ENCODE measurements around the gene CPT2. TPM values are rescaled to one million over a fixed set of nuclear protein-coding genes. Genes with fewer than 3 reads are reported as not detected.

CPT2 gene
- total RNA-seq, 2 experiments from 2014 or later: 17.8 to 18.6 TPM

DNA sequence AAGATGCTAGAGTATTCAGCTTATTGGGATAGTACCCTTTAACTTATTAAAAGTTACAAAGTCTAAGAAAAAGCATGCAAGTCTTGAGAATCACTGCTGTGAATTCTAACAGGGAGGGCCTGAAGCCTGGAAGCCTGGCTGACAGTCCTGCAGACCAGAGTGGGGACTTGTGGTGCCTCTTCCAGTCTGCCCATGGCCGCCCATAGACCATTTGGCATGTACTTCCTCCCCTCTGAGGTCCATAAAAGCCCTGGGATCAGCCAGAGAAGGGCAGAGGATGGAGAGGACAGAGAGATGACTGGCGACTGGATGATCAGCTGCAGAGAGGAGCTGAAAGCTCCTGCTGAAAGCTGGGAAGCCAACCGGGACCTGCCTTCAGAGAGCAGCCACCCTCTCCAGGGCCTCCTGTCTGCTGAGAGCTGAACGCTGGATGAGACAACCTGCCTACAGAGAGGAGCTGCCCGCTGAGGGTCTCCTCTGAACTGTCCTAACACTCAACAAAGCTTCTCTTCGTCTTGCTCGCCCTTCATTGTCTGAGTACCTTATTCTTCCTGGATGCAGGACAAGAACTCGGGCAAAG, 41.7 kb upstream of the CPT2 start:
- no peak overlapping the region for H3K27ac Mint-ChIP-seq
- H3K36me3 Mint-ChIP-seq (ENCODE audit: low read depth): no peaks in the 10 kb centered on the region

DNA sequence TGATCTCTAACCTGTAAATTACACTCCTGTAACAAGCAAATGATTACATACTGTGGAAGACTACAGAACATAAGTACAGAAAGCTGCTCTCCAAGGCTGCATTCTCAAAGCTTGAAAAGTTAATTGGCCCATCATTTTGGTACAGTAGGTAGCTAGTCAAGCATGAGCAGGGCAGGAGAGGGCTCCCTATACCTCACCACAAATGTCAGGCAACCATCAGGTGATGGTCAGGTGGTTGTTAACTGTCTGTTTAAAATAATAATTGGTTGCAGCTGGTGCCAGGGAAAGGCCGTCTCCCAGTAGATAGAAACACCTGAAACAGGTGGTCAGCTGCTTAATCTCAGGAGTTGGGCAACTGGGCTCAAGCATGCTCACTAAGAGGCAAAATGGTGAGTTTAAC, 41.1 kb upstream of the CPT2 start:
- ATAC-seq: no peak
- intact Hi-C loops (cut with micrococcal nuclease): no loop called here
- TF ChIP-seq, protein P1, sequence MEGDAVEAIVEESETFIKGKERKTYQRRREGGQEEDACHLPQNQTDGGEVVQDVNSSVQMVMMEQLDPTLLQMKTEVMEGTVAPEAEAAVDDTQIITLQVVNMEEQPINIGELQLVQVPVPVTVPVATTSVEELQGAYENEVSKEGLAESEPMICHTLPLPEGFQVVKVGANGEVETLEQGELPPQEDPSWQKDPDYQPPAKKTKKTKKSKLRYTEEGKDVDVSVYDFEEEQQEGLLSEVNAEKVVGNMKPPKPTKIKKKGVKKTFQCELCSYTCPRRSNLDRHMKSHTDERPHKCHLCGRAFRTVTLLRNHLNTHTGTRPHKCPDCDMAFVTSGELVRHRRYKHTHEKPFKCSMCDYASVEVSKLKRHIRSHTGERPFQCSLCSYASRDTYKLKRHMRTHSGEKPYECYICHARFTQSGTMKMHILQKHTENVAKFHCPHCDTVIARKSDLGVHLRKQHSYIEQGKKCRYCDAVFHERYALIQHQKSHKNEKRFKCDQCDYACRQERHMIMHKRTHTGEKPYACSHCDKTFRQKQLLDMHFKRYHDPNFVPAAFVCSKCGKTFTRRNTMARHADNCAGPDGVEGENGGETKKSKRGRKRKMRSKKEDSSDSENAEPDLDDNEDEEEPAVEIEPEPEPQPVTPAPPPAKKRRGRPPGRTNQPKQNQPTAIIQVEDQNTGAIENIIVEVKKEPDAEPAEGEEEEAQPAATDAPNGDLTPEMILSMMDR (IDR thresholded peaks at IDR 0.05): no peak
- Mint-ChIP-seq H3K27me3 (peaks cover 1% of the 10 kb centered on the region), H3K27ac (no peak overlapping the region), H3K4me3 (no peak overlapping the region), H3K36me3 (ENCODE audit: low read depth) (no peaks in the 10 kb centered on the region), H3K9me3 (no peaks in the 10 kb centered on the region), H3K4me1 (ENCODE audit: low read depth) (no peaks in the 10 kb centered on the region)
- CTCF ChIA-PET: no interaction called here
- POLR2A ChIA-PET: no interaction called here
- DNase-seq: no peak

More for the DNA sequence above, 41.7 kb upstream of the CPT2 start:
- CTCF ChIA-PET: interaction anchor here (0.7 kb wide), 1 partner anchor 170 kb away, joined by 4 read pairs; no protein-coding TSS in a partner anchor
- intact Hi-C loops (cut with micrococcal nuclease): no loop called here
- H3K9me3 Mint-ChIP-seq: no peaks in the 10 kb centered on the region
- no peak overlapping the region for H3K4me3 Mint-ChIP-seq
- H3K27me3 Mint-ChIP-seq: peaks cover 1% of the 10 kb centered on the region
- ATAC-seq (no peak), DNase-seq (no peak)
- POLR2A ChIA-PET: no interaction called here
- H3K4me1 Mint-ChIP-seq (ENCODE audit: low read depth): no peaks in the 10 kb centered on the region
- TF ChIP-seq, protein P1 (IDR thresholded peaks at IDR 0.05): no peak

DNA sequence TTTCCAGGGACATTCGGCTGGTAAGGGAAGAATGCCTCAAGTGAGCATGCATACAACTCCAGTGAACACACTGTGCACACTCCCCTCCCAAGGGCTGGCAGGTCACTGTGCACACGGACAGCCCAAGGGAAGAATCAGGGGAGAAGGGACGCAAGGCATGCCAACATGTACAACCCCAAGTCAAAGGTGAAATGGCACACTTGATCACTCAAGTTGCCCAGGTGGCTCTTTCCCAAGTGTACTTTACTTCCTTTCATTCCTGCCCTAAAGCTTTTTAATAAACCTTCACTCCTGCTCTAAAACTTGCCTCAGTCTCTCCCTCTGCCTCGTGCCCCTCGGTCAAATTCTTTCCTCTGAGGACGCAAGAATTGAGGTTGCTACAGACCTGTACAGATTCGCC, 40.7 kb upstream of the CPT2 start:
- DNase-seq (no peak), ATAC-seq (no peak)
- CTCF ChIA-PET: no interaction called here
- H3K27ac Mint-ChIP-seq: no peak overlapping the region
- H3K36me3 Mint-ChIP-seq (ENCODE audit: low read depth): no peaks in the 10 kb centered on the region
- intact Hi-C loops (cut with micrococcal nuclease): no loop called here
- H3K4me3 Mint-ChIP-seq: no peak overlapping the region
- peaks cover 1% of the 10 kb centered on the region for H3K27me3 Mint-ChIP-seq
- no peaks in the 10 kb centered on the region for H3K4me1 Mint-ChIP-seq (ENCODE audit: low read depth)
- no peaks in the 10 kb centered on the region for H3K9me3 Mint-ChIP-seq
- TF ChIP-seq, protein P1 (IDR thresholded peaks at IDR 0.05): no peak
- POLR2A ChIA-PET: no interaction called here

DNA sequence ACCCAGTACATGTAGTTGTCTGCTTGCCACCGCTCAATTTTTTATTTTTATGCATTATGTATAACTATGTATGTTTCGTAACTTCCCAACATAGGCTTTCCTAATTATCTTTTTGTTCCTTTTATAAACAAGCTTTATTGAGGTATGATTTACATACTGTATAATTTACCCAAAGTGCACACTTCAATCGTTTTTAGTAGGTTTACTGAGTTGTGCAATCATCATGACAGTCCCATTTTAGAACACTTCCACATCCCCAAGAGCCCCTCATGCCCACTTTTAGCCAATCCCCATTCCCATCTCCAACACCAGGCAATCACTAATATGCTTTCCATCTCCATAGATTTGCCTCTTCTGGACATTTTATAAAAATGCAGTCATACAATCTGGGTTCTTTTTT, 39.8 kb upstream of the CPT2 start:
- POLR2A ChIA-PET: no interaction called here
- H3K4me1 Mint-ChIP-seq (ENCODE audit: low read depth): no peaks in the 10 kb centered on the region
- no peak overlapping the region for H3K4me3 Mint-ChIP-seq
- intact Hi-C loops (cut with micrococcal nuclease): no loop called here
- CTCF ChIA-PET: no interaction called here
- no peak overlapping the region for H3K27ac Mint-ChIP-seq
- H3K9me3 Mint-ChIP-seq: no peaks in the 10 kb centered on the region
- no peak for ATAC-seq
- H3K27me3 Mint-ChIP-seq: peaks cover 1% of the 10 kb centered on the region
- TF ChIP-seq, protein P1 (IDR thresholded peaks at IDR 0.05): no peak
- no peak for DNase-seq
- no peaks in the 10 kb centered on the region for H3K36me3 Mint-ChIP-seq (ENCODE audit: low read depth)

DNA sequence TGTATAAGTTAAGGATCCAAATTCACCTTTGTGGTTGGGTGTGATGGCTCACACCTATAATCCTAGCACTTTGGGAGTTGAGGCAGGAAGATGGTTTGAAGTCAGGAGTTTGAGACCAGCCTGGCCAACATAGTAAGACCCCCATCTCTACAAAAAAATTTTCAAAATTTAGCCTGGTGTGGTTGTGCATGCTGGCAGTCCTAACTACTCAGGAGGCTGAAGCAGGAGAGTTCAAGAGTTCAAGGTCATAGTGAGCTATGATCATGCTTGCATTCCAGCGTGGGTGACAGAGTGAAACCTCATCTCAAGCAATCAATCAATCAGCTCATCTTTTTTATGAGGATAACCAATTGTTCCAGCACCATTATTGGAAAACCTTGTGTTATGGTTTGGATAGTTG, 37.7 kb upstream of the CPT2 start:
- Mint-ChIP-seq H3K27ac (no peak overlapping the region), H3K27me3 (peaks cover 4% of the 10 kb centered on the region), H3K36me3 (ENCODE audit: low read depth) (no peaks in the 10 kb centered on the region), H3K9me3 (no peaks in the 10 kb centered on the region), H3K4me1 (ENCODE audit: low read depth) (no peaks in the 10 kb centered on the region), H3K4me3 (no peak overlapping the region)
- intact Hi-C loops (cut with micrococcal nuclease): no loop called here
- CTCF ChIA-PET: no interaction called here
- ATAC-seq (no peak), DNase-seq (no peak)
- TF ChIP-seq, protein P1 (IDR thresholded peaks at IDR 0.05): no peak
- POLR2A ChIA-PET: no interaction called here
